GM19372 (cell line): ENCODE measurements around the gene ANKRD11.

Experiments
- ATAC-seq: cut with Tn5 transposase; IDR thresholded peaks from one replicate; pipeline ENCODE4 v1.9.1; 2021; ENCODE audit warnings: mild to moderate bottlenecking, low read depth, moderate library complexity; ENCODE audit not compliant: unreplicated experiment

Gene ANKRD11

GRCh38 chr16:89232107-89232506, 258.3 kb downstream of the ANKRD11 start:
- ATAC-seq = no peak

GRCh38 chr16:89230255-89230654, 260.1 kb downstream of the ANKRD11 start:
- ATAC-seq = no peak

- no peak for ATAC-seq
These were observed 265.7 kb downstream of the ANKRD11 start for GRCh38 chr16:89224665-89225064.

GRCh38 chr16:89222931-89223330, 267.4 kb downstream of the ANKRD11 start:
- no peak for ATAC-seq

- no peak for ATAC-seq
These were observed 268.8 kb downstream of the ANKRD11 start for GRCh38 chr16:89221604-89222003.

GRCh38 chr16:89219365-89219764, 271.0 kb downstream of the ANKRD11 start:
- ATAC-seq = no peak
